WTC11 (cell line): ENCODE measurements around the gene ST13. TPM values are rescaled to one million over a fixed set of nuclear protein-coding genes. Genes with fewer than 3 reads are reported as not detected.

ENCODE experiments used
- ATAC-seq: fragments of 200-7000 bp; cut with Tn5 transposase; 2 replicates; pipeline ENCODE4 v1.10.0; 2021; ENCODE audit warnings: mild to moderate bottlenecking, moderate library complexity
- CTCF ChIA-PET: fragments of 300-600 bp; sonication (Branson Sonifier 250); formaldehyde crosslinking; loops from one replicate; lab custom pipeline; 2021; ENCODE audit warnings: antibody characterized with exemption; lab: Charles Lee
- POLR2A ChIA-PET: fragments of 350-600 bp; sonication (Branson Sonifier 250); formaldehyde crosslinking; loops from one replicate; lab custom pipeline; 2021; ENCODE audit warnings: antibody characterized with exemption; lab: Charles Lee
- DNase-seq: peaks from one replicate; pipeline ENCODE4 v3.0.0; 2021; ENCODE audit warnings: low spot score
- H3K27ac Mint-ChIP-seq: 2 replicates; pipeline ENCODE4 v1.8.0; 2021; ENCODE audit warnings: mixed read lengths
- H3K27me3 Mint-ChIP-seq: 2 replicates; pipeline ENCODE4 v1.8.0; 2021; ENCODE audit warnings: low read depth, mild to moderate bottlenecking, moderate library complexity, mixed read lengths
- H3K36me3 Mint-ChIP-seq: 2 replicates; pipeline ENCODE4 v1.8.0; 2021; ENCODE audit warnings: mixed read lengths
- H3K4me1 Mint-ChIP-seq: 2 replicates; pipeline ENCODE4 v1.8.0; 2022; ENCODE audit warnings: mixed read lengths
- H3K4me3 Mint-ChIP-seq: 2 replicates; pipeline ENCODE4 v1.8.0; 2021; ENCODE audit warnings: mild to moderate bottlenecking, moderate library complexity, mixed read lengths
- H3K9me3 Mint-ChIP-seq: 2 replicates; pipeline ENCODE4 v1.8.0; 2021; ENCODE audit warnings: mixed read lengths
- ATF2 ChIP-seq: sonication (generic); formaldehyde crosslinking; IDR thresholded peaks from 2 replicates; pipeline ENCODE4 v1.8.1; 2022; ENCODE audit warnings: low read depth, missing genetic modification reagents, borderline replicate concordance
- ELF4 ChIP-seq: sonication (generic); formaldehyde crosslinking; IDR thresholded peaks from 2 replicates; pipeline ENCODE4 v1.8.1; 2022; ENCODE audit warnings: low read depth, mild to moderate bottlenecking, moderate library complexity, missing genetic modification reagents
- EMX1 ChIP-seq: fragments of 250-450 bp; sonication (Bioruptor Pico); IDR thresholded peaks from 2 replicates; pipeline ENCODE4 v1.8.0; 2021; ENCODE audit warnings: mild to moderate bottlenecking
- GABPB1 ChIP-seq: sonication (generic); formaldehyde crosslinking; IDR thresholded peaks from 2 replicates; pipeline ENCODE4 v1.8.1; 2023; ENCODE audit warnings: mild to moderate bottlenecking, missing genetic modification reagents
- JUN ChIP-seq: sonication (generic); formaldehyde crosslinking; IDR thresholded peaks from 2 replicates; pipeline ENCODE4 v1.8.0; 2023; ENCODE audit warnings: mild to moderate bottlenecking, missing genetic modification reagents
- MLX ChIP-seq: sonication (generic); formaldehyde crosslinking; IDR thresholded peaks from 2 replicates; pipeline ENCODE4 v1.8.1; 2023; ENCODE audit warnings: mild to moderate bottlenecking, missing genetic modification reagents, moderate library complexity
- NFE2L1 ChIP-seq: sonication (generic); formaldehyde crosslinking; IDR thresholded peaks from 2 replicates; pipeline ENCODE4 v1.8.1; 2023; ENCODE audit warnings: missing genetic modification reagents
- PRDM15 ChIP-seq: sonication (generic); formaldehyde crosslinking; IDR thresholded peaks from 2 replicates; pipeline ENCODE4 v1.8.0; 2022; ENCODE audit warnings: missing genetic modification reagents
- RELA ChIP-seq: sonication (generic); formaldehyde crosslinking; IDR thresholded peaks from 2 replicates; pipeline ENCODE4 v1.8.1; 2022; ENCODE audit warnings: missing genetic modification reagents, mild to moderate bottlenecking, borderline replicate concordance
- SOX15 ChIP-seq: fragments of 250-450 bp; sonication (Bioruptor Pico); IDR thresholded peaks from 2 replicates; pipeline ENCODE4 v1.9.0; 2021; ENCODE audit warnings: mild to moderate bottlenecking
- SP1 ChIP-seq: sonication (generic); formaldehyde crosslinking; conservative IDR thresholded peaks from 2 replicates; pipeline ENCODE4 v1.8.1; 2022; ENCODE audit warnings: missing genetic modification reagents
- TP53 ChIP-seq: sonication (generic); formaldehyde crosslinking; IDR thresholded peaks from 2 replicates; pipeline ENCODE4 v1.8.1; 2023; ENCODE audit warnings: mild to moderate bottlenecking, missing genetic modification reagents
- USF1 ChIP-seq: sonication (generic); formaldehyde crosslinking; IDR thresholded peaks from 2 replicates; pipeline ENCODE4 v1.8.0; 2022; ENCODE audit warnings: mild to moderate bottlenecking, missing genetic modification reagents
- ZBTB21 ChIP-seq: sonication (generic); formaldehyde crosslinking; IDR thresholded peaks from 2 replicates; pipeline ENCODE4 v1.8.1; 2023; ENCODE audit warnings: mild to moderate bottlenecking, missing genetic modification reagents, borderline replicate concordance
- ZNF423 ChIP-seq: fragments of 250-450 bp; sonication (Bioruptor Pico); IDR thresholded peaks from 2 replicates; pipeline ENCODE4 v2.1.2; 2022; ENCODE audit warnings: mild to moderate bottlenecking, moderate library complexity
- ZNF425 ChIP-seq: fragments of 250-450 bp; sonication (Bioruptor Pico); conservative IDR thresholded peaks from 2 replicates; pipeline ENCODE4 v1.9.0; 2021; ENCODE audit warnings: mild to moderate bottlenecking
- ZNF671 ChIP-seq: fragments of 250-450 bp; sonication (Bioruptor Pico); IDR thresholded peaks from 2 replicates; pipeline ENCODE4 v1.8.0; 2021; ENCODE audit warnings: mild to moderate bottlenecking
- total RNA-seq: library from RNA; stranded (reverse); gene quantifications from 3 replicates; pipeline ENCODE4 v1.2.3, GENCODE V29; 2021
- TF ChIP-seq, protein P1 (sequence below): sonication (generic); formaldehyde crosslinking; IDR thresholded peaks from 2 replicates; pipeline ENCODE4 v1.8.0; 2023; ENCODE audit warnings: missing genetic modification reagents
- TF ChIP-seq, protein P2 (sequence below): sonication (generic); formaldehyde crosslinking; conservative IDR thresholded peaks from 2 replicates; pipeline ENCODE4 v1.8.1; 2023; ENCODE audit warnings: mild to moderate bottlenecking, low read depth, missing genetic modification reagents, moderate library complexity
- TF ChIP-seq, protein P3 (sequence below): sonication (generic); formaldehyde crosslinking; IDR thresholded peaks from 2 replicates; pipeline ENCODE4 v1.8.0; 2022; ENCODE audit warnings: mild to moderate bottlenecking, missing genetic modification reagents
- TF ChIP-seq, protein P4 (sequence below): fragments of 200-600 bp; IDR thresholded peaks from 2 replicates; pipeline ENCODE4 v1.8.0; 2022; ENCODE audit warnings: antibody characterized with exemption

ST13 gene
- total RNA-seq, 1 experiment from 2014 or later = 289 TPM

DNA sequence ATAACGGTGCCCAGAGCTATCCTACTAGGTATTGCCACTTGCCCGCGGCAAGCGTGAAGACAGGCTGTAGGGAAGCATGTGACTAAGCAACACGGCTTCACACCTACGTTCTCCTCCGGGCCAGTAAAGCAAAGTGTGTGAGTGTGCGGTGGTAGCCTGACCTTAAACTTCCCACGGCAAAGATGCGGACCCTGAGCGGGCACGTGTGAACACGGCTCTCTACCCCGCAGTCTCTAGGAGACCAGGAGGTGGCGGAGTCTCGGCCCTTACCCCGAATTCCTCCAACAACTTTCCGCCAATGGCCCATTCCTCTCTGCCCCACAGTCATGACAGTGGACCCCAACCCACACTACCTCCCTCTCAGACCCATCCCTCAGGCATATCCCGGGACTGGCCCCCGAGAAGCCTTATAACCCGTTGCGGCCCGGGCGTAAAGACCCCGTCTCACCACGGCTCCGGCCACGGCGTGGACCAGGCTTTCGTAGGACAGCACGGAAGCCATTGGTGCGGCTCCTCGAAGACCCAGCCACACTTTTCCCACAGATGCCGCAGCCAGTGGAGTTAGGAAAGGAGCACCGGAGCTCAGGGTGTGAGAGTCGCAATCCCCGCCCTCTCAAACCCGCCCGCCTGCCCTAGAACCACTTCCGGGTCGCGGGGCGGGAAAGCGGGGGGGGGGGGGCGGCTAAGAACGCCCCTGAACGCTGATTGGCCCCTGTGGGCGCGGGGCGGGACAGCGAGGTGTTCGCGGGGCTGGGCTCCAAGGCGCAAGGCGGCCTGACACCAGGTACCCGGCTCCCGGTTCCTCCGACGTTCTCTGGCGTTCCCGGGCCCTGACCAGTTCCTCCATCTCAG, 37.5 kb downstream of the ST13 start, which contains the start of gene SLC25A17:
SLC25A17 (minus strand) TSS at position 600 of the 852 bp plus-strand sequence; CDS start at position 502, 98 bp downstream.
- CTCF ChIA-PET = interaction anchor here (0.5 to 1.4 kb wide), 9 partner anchors 58 to 280 kb away, joined by 3 to 9 read pairs (median 3); no protein-coding TSS in a partner anchor
- TF ChIP-seq USF1 = peak; percentile 14; the same call in 1 of the 2 replicates
- TF ChIP-seq, protein P1, sequence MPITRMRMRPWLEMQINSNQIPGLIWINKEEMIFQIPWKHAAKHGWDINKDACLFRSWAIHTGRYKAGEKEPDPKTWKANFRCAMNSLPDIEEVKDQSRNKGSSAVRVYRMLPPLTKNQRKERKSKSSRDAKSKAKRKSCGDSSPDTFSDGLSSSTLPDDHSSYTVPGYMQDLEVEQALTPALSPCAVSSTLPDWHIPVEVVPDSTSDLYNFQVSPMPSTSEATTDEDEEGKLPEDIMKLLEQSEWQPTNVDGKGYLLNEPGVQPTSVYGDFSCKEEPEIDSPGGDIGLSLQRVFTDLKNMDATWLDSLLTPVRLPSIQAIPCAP (CRISPR knock-in tag) = no peak
- TF ChIP-seq ZBTB21 = no peak
- no peak for TF ChIP-seq JUN
- no peak for TF ChIP-seq PRDM15 (CRISPR knock-in tag)
- TF ChIP-seq TP53 (CRISPR knock-in tag) = no peak
- peak; percentile 69 for TF ChIP-seq SP1 (CRISPR knock-in tag)
- TF ChIP-seq ELF4 (CRISPR knock-in tag) = no peak
- no peak for TF ChIP-seq ZNF671 (CRISPR knock-in tag)
- TF ChIP-seq ZNF425 (CRISPR knock-in tag) = no peak
- TF ChIP-seq, protein P2, sequence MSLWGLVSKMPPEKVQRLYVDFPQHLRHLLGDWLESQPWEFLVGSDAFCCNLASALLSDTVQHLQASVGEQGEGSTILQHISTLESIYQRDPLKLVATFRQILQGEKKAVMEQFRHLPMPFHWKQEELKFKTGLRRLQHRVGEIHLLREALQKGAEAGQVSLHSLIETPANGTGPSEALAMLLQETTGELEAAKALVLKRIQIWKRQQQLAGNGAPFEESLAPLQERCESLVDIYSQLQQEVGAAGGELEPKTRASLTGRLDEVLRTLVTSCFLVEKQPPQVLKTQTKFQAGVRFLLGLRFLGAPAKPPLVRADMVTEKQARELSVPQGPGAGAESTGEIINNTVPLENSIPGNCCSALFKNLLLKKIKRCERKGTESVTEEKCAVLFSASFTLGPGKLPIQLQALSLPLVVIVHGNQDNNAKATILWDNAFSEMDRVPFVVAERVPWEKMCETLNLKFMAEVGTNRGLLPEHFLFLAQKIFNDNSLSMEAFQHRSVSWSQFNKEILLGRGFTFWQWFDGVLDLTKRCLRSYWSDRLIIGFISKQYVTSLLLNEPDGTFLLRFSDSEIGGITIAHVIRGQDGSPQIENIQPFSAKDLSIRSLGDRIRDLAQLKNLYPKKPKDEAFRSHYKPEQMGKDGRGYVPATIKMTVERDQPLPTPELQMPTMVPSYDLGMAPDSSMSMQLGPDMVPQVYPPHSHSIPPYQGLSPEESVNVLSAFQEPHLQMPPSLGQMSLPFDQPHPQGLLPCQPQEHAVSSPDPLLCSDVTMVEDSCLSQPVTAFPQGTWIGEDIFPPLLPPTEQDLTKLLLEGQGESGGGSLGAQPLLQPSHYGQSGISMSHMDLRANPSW (CRISPR knock-in tag) = no peak
- TF ChIP-seq, protein P3, sequence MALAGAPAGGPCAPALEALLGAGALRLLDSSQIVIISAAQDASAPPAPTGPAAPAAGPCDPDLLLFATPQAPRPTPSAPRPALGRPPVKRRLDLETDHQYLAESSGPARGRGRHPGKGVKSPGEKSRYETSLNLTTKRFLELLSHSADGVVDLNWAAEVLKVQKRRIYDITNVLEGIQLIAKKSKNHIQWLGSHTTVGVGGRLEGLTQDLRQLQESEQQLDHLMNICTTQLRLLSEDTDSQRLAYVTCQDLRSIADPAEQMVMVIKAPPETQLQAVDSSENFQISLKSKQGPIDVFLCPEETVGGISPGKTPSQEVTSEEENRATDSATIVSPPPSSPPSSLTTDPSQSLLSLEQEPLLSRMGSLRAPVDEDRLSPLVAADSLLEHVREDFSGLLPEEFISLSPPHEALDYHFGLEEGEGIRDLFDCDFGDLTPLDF (CRISPR knock-in tag) = no peak
- TF ChIP-seq, protein P4, sequence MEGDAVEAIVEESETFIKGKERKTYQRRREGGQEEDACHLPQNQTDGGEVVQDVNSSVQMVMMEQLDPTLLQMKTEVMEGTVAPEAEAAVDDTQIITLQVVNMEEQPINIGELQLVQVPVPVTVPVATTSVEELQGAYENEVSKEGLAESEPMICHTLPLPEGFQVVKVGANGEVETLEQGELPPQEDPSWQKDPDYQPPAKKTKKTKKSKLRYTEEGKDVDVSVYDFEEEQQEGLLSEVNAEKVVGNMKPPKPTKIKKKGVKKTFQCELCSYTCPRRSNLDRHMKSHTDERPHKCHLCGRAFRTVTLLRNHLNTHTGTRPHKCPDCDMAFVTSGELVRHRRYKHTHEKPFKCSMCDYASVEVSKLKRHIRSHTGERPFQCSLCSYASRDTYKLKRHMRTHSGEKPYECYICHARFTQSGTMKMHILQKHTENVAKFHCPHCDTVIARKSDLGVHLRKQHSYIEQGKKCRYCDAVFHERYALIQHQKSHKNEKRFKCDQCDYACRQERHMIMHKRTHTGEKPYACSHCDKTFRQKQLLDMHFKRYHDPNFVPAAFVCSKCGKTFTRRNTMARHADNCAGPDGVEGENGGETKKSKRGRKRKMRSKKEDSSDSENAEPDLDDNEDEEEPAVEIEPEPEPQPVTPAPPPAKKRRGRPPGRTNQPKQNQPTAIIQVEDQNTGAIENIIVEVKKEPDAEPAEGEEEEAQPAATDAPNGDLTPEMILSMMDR = no peak
- TF ChIP-seq SOX15 (CRISPR knock-in tag) = no peak
- TF ChIP-seq MLX (CRISPR knock-in tag) = no peak
- no peak for TF ChIP-seq ATF2 (CRISPR knock-in tag)
- no peak for TF ChIP-seq ZNF423 (CRISPR knock-in tag)
- TF ChIP-seq EMX1 (CRISPR knock-in tag) = no peak
- peak; percentile 74 for TF ChIP-seq GABPB1
- TF ChIP-seq NFE2L1 (CRISPR knock-in tag) = peak; percentile 72; the same call in 1 of the 2 replicates
- TF ChIP-seq RELA (CRISPR knock-in tag) = no peak

More for the DNA sequence above, 37.5 kb downstream of the ST13 start, which contains the start of gene SLC25A17:
- Mint-ChIP-seq H3K27ac (peak within 1 kb of the TSS; percentile 83), H3K36me3 (peaks cover 19% of the 10 kb centered on the region), H3K27me3 (no peaks in the 10 kb centered on the region), H3K4me1 (peaks cover 24% of the 10 kb centered on the region), H3K9me3 (no peaks in the 10 kb centered on the region), H3K4me3 (peak within 1 kb of the TSS; percentile 92)
- DNase-seq (peak; percentile 91), ATAC-seq (peak; percentile 97)
- POLR2A ChIA-PET = interaction anchor here (0.6 to 0.9 kb wide), 5 partner anchors 11 to 932 kb away, joined by 3 to 5 read pairs (median 3); partner anchors contain the start of gene XPNPEP3
